Measurements from ENCODE around the gene GPN3.

GPN3 gene

DNA sequence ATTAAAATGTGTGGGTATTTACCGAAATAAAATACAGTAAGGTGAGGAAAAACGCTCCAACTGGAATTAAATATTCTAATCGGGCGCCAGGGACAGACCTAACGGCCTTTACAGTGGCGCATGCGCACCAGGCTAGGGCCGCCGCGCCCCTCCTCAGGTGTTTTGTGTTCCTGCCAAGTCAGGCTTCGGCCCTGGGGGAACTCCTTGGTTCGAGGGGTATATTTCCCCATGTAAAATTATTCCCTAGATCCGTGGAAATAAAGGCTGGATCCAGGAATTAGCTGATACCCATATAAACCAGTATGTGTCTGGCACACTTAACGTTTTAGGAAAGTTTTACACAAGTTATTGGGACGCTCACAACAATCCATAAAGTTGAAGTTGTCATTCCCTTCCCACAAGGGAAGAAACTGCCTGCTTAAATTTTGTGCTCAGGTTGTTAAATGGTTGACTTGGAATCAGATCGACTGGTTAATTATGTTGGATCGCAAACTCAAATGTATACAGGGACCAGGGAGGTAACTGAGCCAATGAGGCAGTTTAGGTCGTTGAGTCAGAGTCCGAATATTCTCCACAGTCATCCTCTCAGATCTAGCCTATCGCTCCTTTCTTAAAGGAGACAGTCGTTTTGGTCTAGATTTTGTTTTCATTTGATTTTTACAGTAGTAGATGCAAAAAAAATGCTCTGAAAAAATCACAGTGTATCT lies 63.9 kb downstream of the GPN3 start:
- peak; percentile 46 for ATAC-seq
- TF ChIP-seq SNAI2 (CRISPR knock-in tag; IDR thresholded peaks at IDR 0.05) (no peak), ARNTL (CRISPR knock-in tag; IDR thresholded peaks at IDR 0.05; ENCODE audit: borderline replicate concordance, low read depth) (no peak), ZNF8 (CRISPR knock-in tag; IDR thresholded peaks at IDR 0.05) (no peak), BACH2 (CRISPR knock-in tag; IDR thresholded peaks at IDR 0.05; ENCODE audit: borderline replicate concordance) (no peak), ZC3H10 (CRISPR knock-in tag; IDR thresholded peaks at IDR 0.05) (no peak), ISL1 (CRISPR knock-in tag; IDR thresholded peaks at IDR 0.05) (no peak), ZNF70 (CRISPR knock-in tag; IDR thresholded peaks at IDR 0.05) (no peak)
- TF ChIP-seq, protein P1, sequence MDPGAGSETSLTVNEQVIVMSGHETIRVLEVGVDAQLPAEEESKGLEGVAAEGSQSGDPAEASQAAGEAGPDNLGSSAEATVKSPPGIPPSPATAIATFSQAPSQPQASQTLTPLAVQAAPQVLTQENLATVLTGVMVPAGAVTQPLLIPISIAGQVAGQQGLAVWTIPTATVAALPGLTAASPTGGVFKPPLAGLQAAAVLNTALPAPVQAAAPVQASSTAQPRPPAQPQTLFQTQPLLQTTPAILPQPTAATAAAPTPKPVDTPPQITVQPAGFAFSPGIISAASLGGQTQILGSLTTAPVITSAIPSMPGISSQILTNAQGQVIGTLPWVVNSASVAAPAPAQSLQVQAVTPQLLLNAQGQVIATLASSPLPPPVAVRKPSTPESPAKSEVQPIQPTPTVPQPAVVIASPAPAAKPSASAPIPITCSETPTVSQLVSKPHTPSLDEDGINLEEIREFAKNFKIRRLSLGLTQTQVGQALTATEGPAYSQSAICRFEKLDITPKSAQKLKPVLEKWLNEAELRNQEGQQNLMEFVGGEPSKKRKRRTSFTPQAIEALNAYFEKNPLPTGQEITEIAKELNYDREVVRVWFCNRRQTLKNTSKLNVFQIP (CRISPR knock-in tag; IDR thresholded peaks at IDR 0.05; ENCODE audit: borderline replicate concordance, low read depth): no peak
- TF ChIP-seq, protein P2, sequence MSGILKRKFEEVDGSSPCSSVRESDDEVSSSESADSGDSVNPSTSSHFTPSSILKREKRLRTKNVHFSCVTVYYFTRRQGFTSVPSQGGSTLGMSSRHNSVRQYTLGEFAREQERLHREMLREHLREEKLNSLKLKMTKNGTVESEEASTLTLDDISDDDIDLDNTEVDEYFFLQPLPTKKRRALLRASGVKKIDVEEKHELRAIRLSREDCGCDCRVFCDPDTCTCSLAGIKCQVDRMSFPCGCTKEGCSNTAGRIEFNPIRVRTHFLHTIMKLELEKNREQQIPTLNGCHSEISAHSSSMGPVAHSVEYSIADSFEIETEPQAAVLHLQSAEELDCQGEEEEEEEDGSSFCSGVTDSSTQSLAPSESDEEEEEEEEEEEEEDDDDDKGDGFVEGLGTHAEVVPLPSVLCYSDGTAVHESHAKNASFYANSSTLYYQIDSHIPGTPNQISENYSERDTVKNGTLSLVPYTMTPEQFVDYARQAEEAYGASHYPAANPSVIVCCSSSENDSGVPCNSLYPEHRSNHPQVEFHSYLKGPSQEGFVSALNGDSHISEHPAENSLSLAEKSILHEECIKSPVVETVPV (CRISPR knock-in tag; IDR thresholded peaks at IDR 0.05): no peak
- TF ChIP-seq, protein P3, sequence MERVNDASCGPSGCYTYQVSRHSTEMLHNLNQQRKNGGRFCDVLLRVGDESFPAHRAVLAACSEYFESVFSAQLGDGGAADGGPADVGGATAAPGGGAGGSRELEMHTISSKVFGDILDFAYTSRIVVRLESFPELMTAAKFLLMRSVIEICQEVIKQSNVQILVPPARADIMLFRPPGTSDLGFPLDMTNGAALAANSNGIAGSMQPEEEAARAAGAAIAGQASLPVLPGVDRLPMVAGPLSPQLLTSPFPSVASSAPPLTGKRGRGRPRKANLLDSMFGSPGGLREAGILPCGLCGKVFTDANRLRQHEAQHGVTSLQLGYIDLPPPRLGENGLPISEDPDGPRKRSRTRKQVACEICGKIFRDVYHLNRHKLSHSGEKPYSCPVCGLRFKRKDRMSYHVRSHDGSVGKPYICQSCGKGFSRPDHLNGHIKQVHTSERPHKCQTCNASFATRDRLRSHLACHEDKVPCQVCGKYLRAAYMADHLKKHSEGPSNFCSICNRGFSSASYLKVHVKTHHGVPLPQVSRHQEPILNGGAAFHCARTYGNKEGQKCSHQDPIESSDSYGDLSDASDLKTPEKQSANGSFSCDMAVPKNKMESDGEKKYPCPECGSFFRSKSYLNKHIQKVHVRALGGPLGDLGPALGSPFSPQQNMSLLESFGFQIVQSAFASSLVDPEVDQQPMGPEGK (CRISPR knock-in tag; IDR thresholded peaks at IDR 0.05; ENCODE audit: borderline replicate concordance): no peak

DNA sequence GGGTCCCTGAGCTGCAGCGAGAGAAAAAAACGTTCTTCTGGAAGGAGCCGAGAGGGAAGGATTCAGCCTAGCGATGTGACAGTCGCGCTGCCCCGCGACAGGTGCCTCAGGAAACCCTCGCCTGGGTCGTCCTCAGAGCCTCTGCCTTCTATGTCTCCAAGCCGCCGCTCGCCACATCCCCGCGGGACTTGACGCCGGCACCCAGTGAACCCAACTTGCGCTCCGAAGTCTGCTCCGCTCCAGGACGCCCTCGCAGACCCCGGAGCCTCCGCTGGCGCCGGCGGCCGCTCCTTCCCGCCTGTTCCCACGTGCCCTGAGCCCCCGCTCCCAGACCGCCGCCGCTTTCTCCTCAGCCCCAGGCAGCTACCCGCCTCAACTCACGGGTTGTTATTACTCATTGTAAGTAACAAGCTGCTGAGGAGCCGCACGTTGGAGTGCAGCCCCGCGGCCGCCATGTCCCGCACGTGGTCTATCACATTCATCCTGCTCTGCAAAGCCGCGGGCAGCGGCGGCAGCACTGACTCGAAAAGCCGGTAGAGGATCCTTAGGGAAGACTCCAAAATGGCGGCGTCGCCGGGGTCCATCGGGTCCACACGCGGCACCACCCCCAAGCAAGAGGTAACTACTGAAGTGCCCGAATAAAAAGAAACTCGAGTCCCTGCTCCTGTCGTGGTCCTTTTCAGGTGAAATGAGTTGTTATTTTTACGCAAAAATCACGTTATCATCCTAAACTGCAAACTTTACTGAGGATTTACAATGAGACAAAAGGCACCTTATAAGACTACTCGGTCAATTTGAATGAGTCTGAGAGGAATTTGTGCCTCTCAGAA lies 64.7 kb downstream of the GPN3 start, which contains the start of gene ANAPC7:
ANAPC7 (minus strand) TSS at position 563 of the 830 bp plus-strand sequence; CDS start at position 482, 81 bp downstream.
- no peak for TF ChIP-seq ZFP30 (CRISPR knock-in tag; IDR thresholded peaks at IDR 0.05)
- TF ChIP-seq, protein P2 (CRISPR knock-in tag; IDR thresholded peaks at IDR 0.05): no peak
- TF ChIP-seq ARNTL (CRISPR knock-in tag; IDR thresholded peaks at IDR 0.05; ENCODE audit: borderline replicate concordance, low read depth): no peak
- no peak for TF ChIP-seq ISL1 (CRISPR knock-in tag; IDR thresholded peaks at IDR 0.05)
- ATAC-seq: peak; percentile 98
